NCI-H345 treated with DMSO at 0.1 percent for 48 hours (cell line): ENCODE measurements around the gene BOLA1.
"Not testable (repeated sequence)": the region's sequence is repeated elsewhere in the genome, so short reads cannot be mapped to it uniquely, and the experiment has no call there.

Source experiments
- DNase-seq: peaks from one replicate; lab custom pipeline; 2025; ENCODE audit not compliant: unreplicated experiment; lab: John Stamatoyannopoulos, UW

BOLA1 gene

GRCh38 chr1:149899460-149900284, at the start of gene BOLA1:
Gene BOLA1 (plus strand): TSS chr1:149899568. CDS start chr1:149900060, 492 bp downstream.
- DNase-seq, result peak; percentile 98

- no peak for DNase-seq
Observed at GRCh38 chr1:149849947-149850360, 49.4 kb upstream of the BOLA1 start.

GRCh38 chr1:149850732-149851345, 48.5 kb upstream of the BOLA1 start:
- not testable (repeated sequence) for DNase-seq

- not testable (repeated sequence) for DNase-seq
Observed at GRCh38 chr1:149851585-149852213, 47.7 kb upstream of the BOLA1 start.

GRCh38 chr1:149852263-149852662, 47.1 kb upstream of the BOLA1 start:
- DNase-seq, result not testable (repeated sequence)

- DNase-seq, result not testable (repeated sequence)
Observed at GRCh38 chr1:149860271-149860670, 39.1 kb upstream of the BOLA1 start.

- not testable (repeated sequence) for DNase-seq
Observed at GRCh38 chr1:149860684-149861496, 38.5 kb upstream of the BOLA1 start.

GRCh38 chr1:149861497-149862054, 37.8 kb upstream of the BOLA1 start:
- DNase-seq, result not testable (repeated sequence)

- not testable (repeated sequence) for DNase-seq
Observed at GRCh38 chr1:149866887-149867286, 32.5 kb upstream of the BOLA1 start.

- not testable (repeated sequence) for DNase-seq
Observed at GRCh38 chr1:149873060-149873459, 26.3 kb upstream of the BOLA1 start.

- no peak for DNase-seq
Observed at GRCh38 chr1:149877211-149877946, 22.0 kb upstream of the BOLA1 start.

- DNase-seq, result no peak
Observed at GRCh38 chr1:149879556-149879955, 19.8 kb upstream of the BOLA1 start.

GRCh38 chr1:149881876-149882275, 17.5 kb upstream of the BOLA1 start:
- no peak for DNase-seq

GRCh38 chr1:149883598-149884247, 15.6 kb upstream of the BOLA1 start:
- DNase-seq, result no peak

GRCh38 chr1:149884433-149885338, 14.7 kb upstream of the BOLA1 start:
- DNase-seq, result peak; percentile 83

- peak; percentile 99 for DNase-seq
Observed at GRCh38 chr1:149885339-149886120, 13.8 kb upstream of the BOLA1 start.

- not testable (repeated sequence) for DNase-seq
Observed at GRCh38 chr1:149886121-149886395, 13.3 kb upstream of the BOLA1 start.
